ENCODE measurements around the gene ASGR1.

- TF ChIP-seq CTCF (conservative IDR thresholded peaks at IDR 0.05; ENCODE audit: low read length) (no peak), EZH2phosphoT487 (IDR thresholded peaks at IDR 0.05; ENCODE audit: borderline replicate concordance) (no peak)
These were observed 55.3 kb downstream of the ASGR1 start for GRCh38 chr17:7123844-7124243.

All from Loucy (cell line).